Measurements from ENCODE around the gene MED12L.

MED12L gene

GRCh38 chr3:151093905-151094304, 8.4 kb downstream of the MED12L start:
- Histone ChIP-seq H3K4me1 (ENCODE audit: insufficient read depth, low read length) (no peaks in the 10 kb centered on the region), H3K4me3 (ENCODE audit: low read depth in 1 of 2, low read length in 2 of 2) (no peak overlapping the region), H3K27me3 (ENCODE audit: control insufficient read depth in 1 of 2, insufficient read depth in 2 of 2, low read length in 2 of 2) (no peaks in the 10 kb centered on the region), H3K36me3 (ENCODE audit: insufficient read depth, low read length) (no peaks in the 10 kb centered on the region), H3K9ac (ENCODE audit: low read length) (no peak overlapping the region), H3K9me3 (ENCODE audit: low read length) (no peaks in the 10 kb centered on the region), H3K27ac (ENCODE audit: low read depth, low read length) (no peak overlapping the region)

- H3K9ac ChIP-seq (ENCODE audit: low read length), result no peak overlapping the region
- H3K4me3 ChIP-seq (ENCODE audit: low read depth in 1 of 2, low read length in 2 of 2), result no peak overlapping the region
- no peaks in the 10 kb centered on the region for H3K27me3 ChIP-seq (ENCODE audit: control insufficient read depth in 1 of 2, insufficient read depth in 2 of 2, low read length in 2 of 2)
- no peaks in the 10 kb centered on the region for H3K9me3 ChIP-seq (ENCODE audit: low read length)
- no peaks in the 10 kb centered on the region for H3K4me1 ChIP-seq (ENCODE audit: insufficient read depth, low read length)
- H3K27ac ChIP-seq (ENCODE audit: low read depth, low read length), result no peak overlapping the region
- H3K36me3 ChIP-seq (ENCODE audit: insufficient read depth, low read length), result no peaks in the 10 kb centered on the region
These were observed 11.3 kb downstream of the MED12L start for GRCh38 chr3:151096716-151097115.

- H3K36me3 ChIP-seq (ENCODE audit: insufficient read depth, low read length), result no peaks in the 10 kb centered on the region
- no peaks in the 10 kb centered on the region for H3K9me3 ChIP-seq (ENCODE audit: low read length)
- no peaks in the 10 kb centered on the region for H3K4me1 ChIP-seq (ENCODE audit: insufficient read depth, low read length)
- no peak overlapping the region for H3K4me3 ChIP-seq (ENCODE audit: low read depth in 1 of 2, low read length in 2 of 2)
- no peak overlapping the region for H3K27ac ChIP-seq (ENCODE audit: low read depth, low read length)
- no peak overlapping the region for H3K9ac ChIP-seq (ENCODE audit: low read length)
- H3K27me3 ChIP-seq (ENCODE audit: control insufficient read depth in 1 of 2, insufficient read depth in 2 of 2, low read length in 2 of 2), result no peaks in the 10 kb centered on the region
These were observed 14.6 kb downstream of the MED12L start for GRCh38 chr3:151100076-151100475.

GRCh38 chr3:151101270-151101969, 16.0 kb downstream of the MED12L start:
- Histone ChIP-seq H3K27me3 (ENCODE audit: control insufficient read depth in 1 of 2, insufficient read depth in 2 of 2, low read length in 2 of 2) (no peaks in the 10 kb centered on the region), H3K4me3 (ENCODE audit: low read depth in 1 of 2, low read length in 2 of 2) (no peak overlapping the region), H3K27ac (ENCODE audit: low read depth, low read length) (no peak overlapping the region), H3K4me1 (ENCODE audit: insufficient read depth, low read length) (no peaks in the 10 kb centered on the region), H3K9me3 (ENCODE audit: low read length) (no peaks in the 10 kb centered on the region), H3K9ac (ENCODE audit: low read length) (no peak overlapping the region), H3K36me3 (ENCODE audit: insufficient read depth, low read length) (no peaks in the 10 kb centered on the region)

- Histone ChIP-seq H3K9me3 (ENCODE audit: low read length) (no peaks in the 10 kb centered on the region), H3K4me3 (ENCODE audit: low read depth in 1 of 2, low read length in 2 of 2) (no peak overlapping the region), H3K27ac (ENCODE audit: low read depth, low read length) (no peak overlapping the region), H3K9ac (ENCODE audit: low read length) (no peak overlapping the region), H3K27me3 (ENCODE audit: control insufficient read depth in 1 of 2, insufficient read depth in 2 of 2, low read length in 2 of 2) (no peaks in the 10 kb centered on the region), H3K4me1 (ENCODE audit: insufficient read depth, low read length) (no peaks in the 10 kb centered on the region), H3K36me3 (ENCODE audit: insufficient read depth, low read length) (no peaks in the 10 kb centered on the region)
These were observed 20.8 kb downstream of the MED12L start for GRCh38 chr3:151106311-151106710.

- no peaks in the 10 kb centered on the region for H3K36me3 ChIP-seq (ENCODE audit: insufficient read depth, low read length)
- H3K4me1 ChIP-seq (ENCODE audit: insufficient read depth, low read length), result no peaks in the 10 kb centered on the region
- no peak overlapping the region for H3K27ac ChIP-seq (ENCODE audit: low read depth, low read length)
- H3K9me3 ChIP-seq (ENCODE audit: low read length), result no peaks in the 10 kb centered on the region
- H3K4me3 ChIP-seq (ENCODE audit: low read depth in 1 of 2, low read length in 2 of 2), result no peak overlapping the region
- no peaks in the 10 kb centered on the region for H3K27me3 ChIP-seq (ENCODE audit: control insufficient read depth in 1 of 2, insufficient read depth in 2 of 2, low read length in 2 of 2)
- no peak overlapping the region for H3K9ac ChIP-seq (ENCODE audit: low read length)
These were observed 21.7 kb downstream of the MED12L start for GRCh38 chr3:151107177-151107576.

- H3K9me3 ChIP-seq (ENCODE audit: low read length), result no peaks in the 10 kb centered on the region
- H3K4me3 ChIP-seq (ENCODE audit: low read depth in 1 of 2, low read length in 2 of 2), result no peak overlapping the region
- H3K27me3 ChIP-seq (ENCODE audit: control insufficient read depth in 1 of 2, insufficient read depth in 2 of 2, low read length in 2 of 2), result no peaks in the 10 kb centered on the region
- H3K36me3 ChIP-seq (ENCODE audit: insufficient read depth, low read length), result no peaks in the 10 kb centered on the region
- H3K9ac ChIP-seq (ENCODE audit: low read length), result no peak overlapping the region
- no peaks in the 10 kb centered on the region for H3K4me1 ChIP-seq (ENCODE audit: insufficient read depth, low read length)
- H3K27ac ChIP-seq (ENCODE audit: low read depth, low read length), result no peak overlapping the region
These were observed 22.2 kb downstream of the MED12L start for GRCh38 chr3:151107701-151108100.

- no peaks in the 10 kb centered on the region for H3K9me3 ChIP-seq (ENCODE audit: low read length)
- H3K27ac ChIP-seq (ENCODE audit: low read depth, low read length), result no peak overlapping the region
- H3K4me3 ChIP-seq (ENCODE audit: low read depth in 1 of 2, low read length in 2 of 2), result no peak overlapping the region
- no peaks in the 10 kb centered on the region for H3K27me3 ChIP-seq (ENCODE audit: control insufficient read depth in 1 of 2, insufficient read depth in 2 of 2, low read length in 2 of 2)
- no peaks in the 10 kb centered on the region for H3K4me1 ChIP-seq (ENCODE audit: insufficient read depth, low read length)
- no peaks in the 10 kb centered on the region for H3K36me3 ChIP-seq (ENCODE audit: insufficient read depth, low read length)
- H3K9ac ChIP-seq (ENCODE audit: low read length), result no peak overlapping the region
These were observed 23.9 kb downstream of the MED12L start for GRCh38 chr3:151109286-151109800.

GRCh38 chr3:151112731-151113130, 27.3 kb downstream of the MED12L start:
- Histone ChIP-seq H3K9me3 (ENCODE audit: low read length) (no peaks in the 10 kb centered on the region), H3K9ac (ENCODE audit: low read length) (no peak overlapping the region), H3K27ac (ENCODE audit: low read depth, low read length) (no peak overlapping the region), H3K36me3 (ENCODE audit: insufficient read depth, low read length) (no peaks in the 10 kb centered on the region), H3K27me3 (ENCODE audit: control insufficient read depth in 1 of 2, insufficient read depth in 2 of 2, low read length in 2 of 2) (no peaks in the 10 kb centered on the region), H3K4me3 (ENCODE audit: low read depth in 1 of 2, low read length in 2 of 2) (no peak overlapping the region), H3K4me1 (ENCODE audit: insufficient read depth, low read length) (no peaks in the 10 kb centered on the region)

- Histone ChIP-seq H3K4me3 (ENCODE audit: low read depth in 1 of 2, low read length in 2 of 2) (no peak overlapping the region), H3K27me3 (ENCODE audit: control insufficient read depth in 1 of 2, insufficient read depth in 2 of 2, low read length in 2 of 2) (no peaks in the 10 kb centered on the region), H3K4me1 (ENCODE audit: insufficient read depth, low read length) (no peaks in the 10 kb centered on the region), H3K27ac (ENCODE audit: low read depth, low read length) (no peak overlapping the region), H3K9ac (ENCODE audit: low read length) (no peak overlapping the region), H3K36me3 (ENCODE audit: insufficient read depth, low read length) (no peaks in the 10 kb centered on the region), H3K9me3 (ENCODE audit: low read length) (no peaks in the 10 kb centered on the region)
These were observed 27.9 kb downstream of the MED12L start for GRCh38 chr3:151113343-151113742.

GRCh38 chr3:151117047-151117446, 31.6 kb downstream of the MED12L start:
- H3K36me3 ChIP-seq (ENCODE audit: insufficient read depth, low read length), result no peaks in the 10 kb centered on the region
- H3K4me1 ChIP-seq (ENCODE audit: insufficient read depth, low read length), result no peaks in the 10 kb centered on the region
- no peak overlapping the region for H3K27ac ChIP-seq (ENCODE audit: low read depth, low read length)
- H3K27me3 ChIP-seq (ENCODE audit: control insufficient read depth in 1 of 2, insufficient read depth in 2 of 2, low read length in 2 of 2), result no peaks in the 10 kb centered on the region
- no peak overlapping the region for H3K9ac ChIP-seq (ENCODE audit: low read length)
- H3K4me3 ChIP-seq (ENCODE audit: low read depth in 1 of 2, low read length in 2 of 2), result no peak overlapping the region
- no peaks in the 10 kb centered on the region for H3K9me3 ChIP-seq (ENCODE audit: low read length)

- Histone ChIP-seq H3K36me3 (ENCODE audit: insufficient read depth, low read length) (no peaks in the 10 kb centered on the region), H3K4me3 (ENCODE audit: low read depth in 1 of 2, low read length in 2 of 2) (no peak overlapping the region), H3K27me3 (ENCODE audit: control insufficient read depth in 1 of 2, insufficient read depth in 2 of 2, low read length in 2 of 2) (no peaks in the 10 kb centered on the region), H3K9me3 (ENCODE audit: low read length) (no peaks in the 10 kb centered on the region), H3K27ac (ENCODE audit: low read depth, low read length) (no peak overlapping the region), H3K9ac (ENCODE audit: low read length) (no peak overlapping the region), H3K4me1 (ENCODE audit: insufficient read depth, low read length) (no peaks in the 10 kb centered on the region)
These were observed 33.7 kb downstream of the MED12L start for GRCh38 chr3:151119188-151119587.
